Measurements from ENCODE around the gene RPS6KB2.

DNA sequence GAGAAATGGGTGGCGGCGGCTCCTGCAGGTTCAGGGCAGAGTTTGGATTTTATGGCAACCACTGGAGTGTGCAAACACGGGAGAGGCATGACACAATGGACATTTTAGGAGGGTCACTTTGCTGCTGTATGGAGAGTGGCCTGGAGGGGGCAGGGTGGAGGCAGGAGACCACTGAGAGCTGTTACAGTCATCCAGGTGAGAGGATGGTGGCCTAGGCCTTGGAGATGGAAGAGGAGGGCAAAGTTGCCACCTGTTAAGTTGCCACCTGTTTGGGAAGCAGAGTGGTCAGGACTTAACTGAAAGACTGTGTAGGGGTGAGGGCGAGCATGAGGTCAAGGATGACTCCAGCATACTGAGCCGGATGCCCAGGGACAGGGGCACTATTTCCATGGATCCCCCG is 38.8 kb upstream of the RPS6KB2 start:
- TF ChIP-seq, protein P1, sequence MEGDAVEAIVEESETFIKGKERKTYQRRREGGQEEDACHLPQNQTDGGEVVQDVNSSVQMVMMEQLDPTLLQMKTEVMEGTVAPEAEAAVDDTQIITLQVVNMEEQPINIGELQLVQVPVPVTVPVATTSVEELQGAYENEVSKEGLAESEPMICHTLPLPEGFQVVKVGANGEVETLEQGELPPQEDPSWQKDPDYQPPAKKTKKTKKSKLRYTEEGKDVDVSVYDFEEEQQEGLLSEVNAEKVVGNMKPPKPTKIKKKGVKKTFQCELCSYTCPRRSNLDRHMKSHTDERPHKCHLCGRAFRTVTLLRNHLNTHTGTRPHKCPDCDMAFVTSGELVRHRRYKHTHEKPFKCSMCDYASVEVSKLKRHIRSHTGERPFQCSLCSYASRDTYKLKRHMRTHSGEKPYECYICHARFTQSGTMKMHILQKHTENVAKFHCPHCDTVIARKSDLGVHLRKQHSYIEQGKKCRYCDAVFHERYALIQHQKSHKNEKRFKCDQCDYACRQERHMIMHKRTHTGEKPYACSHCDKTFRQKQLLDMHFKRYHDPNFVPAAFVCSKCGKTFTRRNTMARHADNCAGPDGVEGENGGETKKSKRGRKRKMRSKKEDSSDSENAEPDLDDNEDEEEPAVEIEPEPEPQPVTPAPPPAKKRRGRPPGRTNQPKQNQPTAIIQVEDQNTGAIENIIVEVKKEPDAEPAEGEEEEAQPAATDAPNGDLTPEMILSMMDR (conservative IDR thresholded peaks at IDR 0.05 in 1 of 2, IDR thresholded peaks at IDR 0.05 in 1 of 2; ENCODE audit: low read depth in 1 of 2, low read length in 2 of 2) = peak; percentile 40 to 67
- no peak for TF ChIP-seq EZH2 (IDR thresholded peaks at IDR 0.05; ENCODE audit: low read length, missing control alignments)

All from fibroblast of lung (primary cell).